ENCODE results near the gene TFF1.

Gene TFF1

DNA sequence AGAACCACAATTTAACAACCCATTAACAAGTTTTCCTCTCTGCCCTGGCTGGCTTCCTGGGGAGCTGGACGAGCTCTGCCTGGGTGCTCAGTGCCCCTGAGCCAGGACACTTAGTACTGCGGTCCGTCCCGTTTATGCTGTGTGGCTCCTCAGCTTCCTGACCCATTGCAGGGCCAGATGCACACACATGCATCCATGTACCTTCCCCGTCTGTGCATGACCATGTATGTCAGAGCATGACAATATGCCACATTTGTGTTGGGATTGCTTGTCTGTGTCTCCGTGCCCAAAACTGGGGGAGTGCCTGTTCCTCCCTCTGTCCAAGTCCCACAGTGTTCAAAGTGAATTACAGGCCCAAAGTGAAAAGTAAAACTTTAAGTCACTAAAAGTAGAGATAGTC is 41.4 kb downstream of the TFF1 start:
- no peak overlapping the region for H3K9ac ChIP-seq
- TF ChIP-seq, protein P1, sequence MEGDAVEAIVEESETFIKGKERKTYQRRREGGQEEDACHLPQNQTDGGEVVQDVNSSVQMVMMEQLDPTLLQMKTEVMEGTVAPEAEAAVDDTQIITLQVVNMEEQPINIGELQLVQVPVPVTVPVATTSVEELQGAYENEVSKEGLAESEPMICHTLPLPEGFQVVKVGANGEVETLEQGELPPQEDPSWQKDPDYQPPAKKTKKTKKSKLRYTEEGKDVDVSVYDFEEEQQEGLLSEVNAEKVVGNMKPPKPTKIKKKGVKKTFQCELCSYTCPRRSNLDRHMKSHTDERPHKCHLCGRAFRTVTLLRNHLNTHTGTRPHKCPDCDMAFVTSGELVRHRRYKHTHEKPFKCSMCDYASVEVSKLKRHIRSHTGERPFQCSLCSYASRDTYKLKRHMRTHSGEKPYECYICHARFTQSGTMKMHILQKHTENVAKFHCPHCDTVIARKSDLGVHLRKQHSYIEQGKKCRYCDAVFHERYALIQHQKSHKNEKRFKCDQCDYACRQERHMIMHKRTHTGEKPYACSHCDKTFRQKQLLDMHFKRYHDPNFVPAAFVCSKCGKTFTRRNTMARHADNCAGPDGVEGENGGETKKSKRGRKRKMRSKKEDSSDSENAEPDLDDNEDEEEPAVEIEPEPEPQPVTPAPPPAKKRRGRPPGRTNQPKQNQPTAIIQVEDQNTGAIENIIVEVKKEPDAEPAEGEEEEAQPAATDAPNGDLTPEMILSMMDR (IDR thresholded peaks at IDR 0.05), result no peak
- no peaks in the 10 kb centered on the region for H3K79me2 ChIP-seq
- no peaks in the 10 kb centered on the region for H3K4me1 ChIP-seq
- H3K4me2 ChIP-seq (ENCODE audit: low read length), result no peak overlapping the region
- no peak overlapping the region for H3K4me3 ChIP-seq (ENCODE audit: low read depth, low read length)
- no peak overlapping the region for H3K27ac ChIP-seq
- H3K36me3 ChIP-seq (ENCODE audit: control insufficient read depth, insufficient read depth, low read length), result no peaks in the 10 kb centered on the region
- H2AFZ ChIP-seq, result no peak overlapping the region
- no peaks in the 10 kb centered on the region for H3K9me3 ChIP-seq (ENCODE audit: control insufficient read depth, low read length)
- H3K27me3 ChIP-seq (ENCODE audit: control insufficient read depth, insufficient read depth, low read length), result no peaks in the 10 kb centered on the region

DNA sequence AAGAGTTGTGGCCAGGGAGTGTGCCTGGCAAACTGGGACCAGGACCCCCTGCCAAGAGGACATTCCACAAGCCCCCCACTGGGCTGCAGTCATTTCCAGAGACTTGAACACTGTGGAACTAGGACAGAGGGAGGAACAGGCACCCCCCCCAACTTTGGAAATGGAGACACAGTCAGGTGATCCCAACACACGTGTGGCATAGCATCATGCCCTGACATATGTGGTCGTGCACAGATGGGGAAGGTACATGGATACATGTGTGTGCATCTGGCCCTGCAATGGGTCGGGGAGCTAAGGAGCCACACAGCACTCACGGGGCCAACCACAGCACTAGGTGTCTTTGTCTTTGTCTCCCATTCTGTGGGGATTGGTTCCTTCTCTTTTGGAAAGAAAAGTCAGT is 44.5 kb downstream of the TFF1 start:
- Histone ChIP-seq H3K27ac (no peak overlapping the region), H3K4me3 (ENCODE audit: low read depth, low read length) (no peak overlapping the region), H3K9ac (no peak overlapping the region), H2AFZ (no peak overlapping the region), H3K79me2 (no peaks in the 10 kb centered on the region), H3K36me3 (ENCODE audit: control insufficient read depth, insufficient read depth, low read length) (no peaks in the 10 kb centered on the region), H3K27me3 (ENCODE audit: control insufficient read depth, insufficient read depth, low read length) (no peaks in the 10 kb centered on the region), H3K4me1 (no peaks in the 10 kb centered on the region), H3K4me2 (ENCODE audit: low read length) (no peak overlapping the region), H3K9me3 (ENCODE audit: control insufficient read depth, low read length) (no peaks in the 10 kb centered on the region)
- TF ChIP-seq, protein P1 (IDR thresholded peaks at IDR 0.05), result no peak

DNA sequence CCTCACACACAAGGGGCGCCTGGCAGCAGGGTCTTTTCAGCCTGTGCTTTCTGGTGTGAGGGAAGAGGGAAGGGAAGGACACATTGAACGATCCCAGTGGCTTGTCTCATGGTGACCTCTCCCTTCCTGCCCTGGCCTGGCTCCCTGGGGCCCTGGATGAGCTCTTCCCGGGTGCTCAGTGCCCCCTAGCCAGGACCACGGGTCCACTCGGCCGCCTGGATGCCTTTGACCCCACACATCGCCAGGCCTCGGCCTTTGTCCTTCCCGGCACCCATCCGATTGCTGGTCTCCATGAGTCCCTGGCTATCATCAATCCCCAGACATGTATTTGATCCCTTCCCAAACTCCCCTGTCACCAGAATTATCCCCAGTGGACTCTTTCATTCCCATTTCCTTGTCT is 45.1 kb downstream of the TFF1 start:
- Histone ChIP-seq H3K27me3 (ENCODE audit: control insufficient read depth, insufficient read depth, low read length) (no peaks in the 10 kb centered on the region), H3K9ac (no peak overlapping the region), H2AFZ (no peak overlapping the region), H3K79me2 (no peaks in the 10 kb centered on the region), H3K9me3 (ENCODE audit: control insufficient read depth, low read length) (no peaks in the 10 kb centered on the region), H3K4me3 (ENCODE audit: low read depth, low read length) (no peak overlapping the region), H3K36me3 (ENCODE audit: control insufficient read depth, insufficient read depth, low read length) (no peaks in the 10 kb centered on the region), H3K4me2 (ENCODE audit: low read length) (no peak overlapping the region), H3K4me1 (no peaks in the 10 kb centered on the region), H3K27ac (no peak overlapping the region)
- TF ChIP-seq, protein P1 (IDR thresholded peaks at IDR 0.05), result no peak

DNA sequence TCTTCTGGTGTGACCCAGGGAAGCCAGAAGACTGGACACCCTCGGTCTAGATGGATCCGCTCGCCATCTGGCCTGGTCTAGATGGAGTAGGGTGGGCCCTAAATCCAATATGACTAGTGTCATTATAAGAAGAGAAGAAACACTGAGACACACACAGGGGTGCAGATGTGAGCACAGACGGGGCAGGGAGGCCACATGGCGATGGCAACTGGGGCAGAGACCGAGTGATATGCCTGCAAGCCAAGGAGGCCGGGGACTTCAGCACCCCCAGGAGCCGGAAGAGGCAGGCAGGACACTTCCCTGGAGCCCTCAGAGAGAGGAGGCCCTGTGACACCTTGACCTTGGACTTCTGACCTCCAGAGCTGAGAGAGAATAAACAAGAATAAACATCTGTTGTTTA is 45.5 kb downstream of the TFF1 start:
- Histone ChIP-seq H3K9me3 (ENCODE audit: control insufficient read depth, low read length) (no peaks in the 10 kb centered on the region), H2AFZ (no peak overlapping the region), H3K27ac (no peak overlapping the region), H3K4me3 (ENCODE audit: low read depth, low read length) (no peak overlapping the region), H3K27me3 (ENCODE audit: control insufficient read depth, insufficient read depth, low read length) (no peaks in the 10 kb centered on the region), H3K4me1 (no peaks in the 10 kb centered on the region), H3K9ac (no peak overlapping the region), H3K79me2 (no peaks in the 10 kb centered on the region), H3K4me2 (ENCODE audit: low read length) (no peak overlapping the region), H3K36me3 (ENCODE audit: control insufficient read depth, insufficient read depth, low read length) (no peaks in the 10 kb centered on the region)
- TF ChIP-seq, protein P1 (IDR thresholded peaks at IDR 0.05), result no peak

DNA sequence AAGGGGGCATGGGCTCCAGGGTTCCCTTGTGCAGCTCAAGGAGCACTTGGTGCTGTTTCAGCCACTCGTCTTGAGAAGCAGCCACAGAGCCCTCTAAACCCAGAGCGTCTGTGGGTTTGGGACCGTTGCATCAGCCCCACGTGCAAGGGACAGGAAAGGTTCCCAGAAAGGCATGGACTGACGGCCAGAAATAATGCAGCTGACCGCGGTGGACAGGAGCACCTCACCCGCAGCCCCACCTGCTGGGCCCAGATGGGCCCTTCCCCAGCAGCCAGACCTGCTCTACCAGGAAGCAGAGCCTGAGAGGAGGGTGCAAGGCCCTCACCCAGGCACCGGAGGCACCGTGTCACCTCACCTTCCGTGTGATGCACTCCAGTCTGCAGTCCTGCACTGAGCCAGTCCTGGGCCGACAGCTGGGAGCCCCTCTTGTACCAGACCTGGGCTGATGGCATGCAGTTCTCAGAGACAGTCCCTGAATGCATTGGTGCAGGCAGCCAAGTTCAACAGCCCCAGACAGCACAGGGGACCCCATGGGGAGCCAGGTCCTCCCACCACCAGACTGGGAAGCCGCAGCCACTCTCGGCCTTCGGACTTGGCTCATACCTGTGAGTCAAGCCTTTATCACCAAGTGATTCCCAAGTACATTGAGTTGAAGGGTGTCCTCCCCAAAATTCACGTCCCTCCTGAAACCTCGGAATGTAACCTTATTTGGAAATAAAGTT is 46.3 kb downstream of the TFF1 start:
- no peaks in the 10 kb centered on the region for H3K36me3 ChIP-seq (ENCODE audit: control insufficient read depth, insufficient read depth, low read length)
- H3K79me2 ChIP-seq, result no peaks in the 10 kb centered on the region
- H3K4me1 ChIP-seq, result no peaks in the 10 kb centered on the region
- no peak overlapping the region for H3K4me3 ChIP-seq (ENCODE audit: low read depth, low read length)
- no peak overlapping the region for H3K9ac ChIP-seq
- no peaks in the 10 kb centered on the region for H3K27me3 ChIP-seq (ENCODE audit: control insufficient read depth, insufficient read depth, low read length)
- H2AFZ ChIP-seq, result no peak overlapping the region
- TF ChIP-seq, protein P1 (IDR thresholded peaks at IDR 0.05), result no peak
- H3K4me2 ChIP-seq (ENCODE audit: low read length), result no peak overlapping the region
- no peaks in the 10 kb centered on the region for H3K9me3 ChIP-seq (ENCODE audit: control insufficient read depth, low read length)
- H3K27ac ChIP-seq, result no peak overlapping the region

Data from parathyroid adenoma (tissue), 2 donors.